Fibroblast of gingiva (primary cell): ENCODE results near the gene SGCA.

Source experiments
- DNase-seq: peaks from one replicate; pipeline ENCODE4 v3.0.0-alpha.2; 2011; ENCODE audit warnings: low read depth

SGCA gene

GRCh38 chr17:50209472-50210239 lies 43.9 kb downstream of the SGCA start:
- peak; percentile 100 for DNase-seq

DNA sequence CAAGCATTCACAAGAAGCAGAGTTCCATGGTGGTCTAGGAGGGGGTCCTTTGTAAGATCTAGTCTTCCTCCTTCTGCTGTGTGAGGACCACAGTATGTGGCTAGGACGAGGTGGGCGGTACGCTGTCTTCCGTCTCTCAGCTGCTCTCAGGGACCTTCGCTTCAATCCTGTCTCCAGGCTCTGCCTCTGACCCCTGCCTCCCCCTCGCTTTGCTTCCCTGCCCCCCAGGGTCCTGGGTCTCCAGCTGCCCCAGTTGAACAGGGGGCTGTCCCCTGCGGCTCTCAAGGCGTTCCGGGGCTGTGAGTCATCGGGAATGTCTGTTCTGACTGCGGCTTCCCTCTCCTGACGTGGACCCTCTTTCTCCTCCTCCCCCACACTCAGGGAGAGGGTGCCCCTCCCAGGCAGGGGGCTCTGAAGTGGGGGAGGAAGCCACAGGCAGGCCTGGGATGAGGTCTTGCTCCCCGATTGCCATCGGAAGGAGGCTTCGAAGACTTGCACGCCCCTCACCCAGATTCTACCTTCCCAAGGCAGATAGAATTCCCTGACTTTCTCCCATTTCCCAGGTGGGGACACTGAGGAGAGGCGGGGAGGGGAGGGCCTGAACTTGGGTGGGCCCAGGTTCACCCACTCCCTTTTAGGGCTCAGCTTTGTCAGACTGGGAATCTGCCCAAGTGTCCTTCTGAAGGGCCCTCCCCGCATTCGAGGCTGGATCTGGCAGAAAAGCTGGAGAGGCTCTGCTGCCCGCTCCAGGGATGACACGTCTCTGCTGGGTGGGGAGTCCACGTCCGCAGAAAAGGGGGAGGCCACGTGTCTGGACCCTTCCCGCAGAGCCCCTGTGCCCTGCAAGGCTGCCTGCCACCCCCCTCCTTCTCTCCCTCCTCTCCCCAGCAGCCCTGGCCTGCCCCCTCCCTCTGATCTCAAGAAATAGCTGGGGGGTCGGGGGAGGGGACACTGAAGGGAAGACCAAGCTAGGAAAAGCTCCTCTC lies 44.7 kb downstream of the SGCA start:
- DNase-seq = peak; percentile 93

GRCh38 chr17:50211249-50212120 lies 45.7 kb downstream of the SGCA start:
- DNase-seq = peak; percentile 47

- DNase-seq = peak; percentile 49
These were observed 46.5 kb downstream of the SGCA start for GRCh38 chr17:50212121-50212843.

DNA sequence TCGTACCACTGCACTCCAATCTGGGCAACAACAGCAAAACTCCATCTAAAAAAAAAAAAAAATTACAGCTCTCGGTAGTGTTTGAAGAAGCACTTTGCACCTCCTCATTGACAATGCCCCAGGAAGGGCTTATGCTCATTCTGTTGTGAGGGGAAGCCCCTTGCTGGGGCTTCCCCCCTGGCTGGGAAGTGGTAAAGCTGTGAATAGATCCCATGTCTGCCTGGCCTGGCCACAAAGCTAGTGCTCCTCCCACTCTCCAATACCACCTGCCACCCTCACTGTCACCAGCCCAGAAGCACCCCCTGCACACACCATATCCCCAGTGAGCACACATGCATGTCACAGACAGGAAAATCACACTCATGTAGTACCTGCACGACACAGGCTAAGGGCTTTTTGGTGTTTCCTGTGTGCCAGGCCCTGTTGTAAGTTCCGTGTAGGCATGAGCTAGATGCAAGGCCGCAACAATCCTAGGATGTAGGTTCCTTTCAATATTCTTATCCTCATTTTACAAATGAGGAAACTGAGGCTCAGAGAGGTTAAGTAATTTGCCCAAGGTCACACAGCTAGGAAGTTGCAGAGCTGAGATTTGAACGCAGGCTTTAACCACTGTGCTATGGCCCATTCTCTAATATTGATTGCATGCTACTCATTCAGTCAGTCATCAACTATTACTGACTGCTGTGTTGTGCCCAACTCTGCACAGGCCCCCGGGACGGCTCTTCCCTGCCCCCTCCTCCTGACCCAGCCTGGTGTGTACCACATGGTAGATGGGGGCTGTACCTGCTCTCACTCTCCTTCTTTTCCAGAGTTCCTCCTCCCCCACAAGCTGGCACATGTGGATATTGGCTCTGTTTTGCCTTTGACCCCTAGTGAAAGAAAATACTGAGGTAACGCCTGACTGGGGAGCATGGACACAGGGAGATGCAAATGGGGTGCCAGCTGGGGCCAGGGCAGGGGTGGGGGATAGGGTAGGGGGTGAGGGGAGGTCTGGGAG lies 47.5 kb downstream of the SGCA start:
- DNase-seq = no peak

DNA sequence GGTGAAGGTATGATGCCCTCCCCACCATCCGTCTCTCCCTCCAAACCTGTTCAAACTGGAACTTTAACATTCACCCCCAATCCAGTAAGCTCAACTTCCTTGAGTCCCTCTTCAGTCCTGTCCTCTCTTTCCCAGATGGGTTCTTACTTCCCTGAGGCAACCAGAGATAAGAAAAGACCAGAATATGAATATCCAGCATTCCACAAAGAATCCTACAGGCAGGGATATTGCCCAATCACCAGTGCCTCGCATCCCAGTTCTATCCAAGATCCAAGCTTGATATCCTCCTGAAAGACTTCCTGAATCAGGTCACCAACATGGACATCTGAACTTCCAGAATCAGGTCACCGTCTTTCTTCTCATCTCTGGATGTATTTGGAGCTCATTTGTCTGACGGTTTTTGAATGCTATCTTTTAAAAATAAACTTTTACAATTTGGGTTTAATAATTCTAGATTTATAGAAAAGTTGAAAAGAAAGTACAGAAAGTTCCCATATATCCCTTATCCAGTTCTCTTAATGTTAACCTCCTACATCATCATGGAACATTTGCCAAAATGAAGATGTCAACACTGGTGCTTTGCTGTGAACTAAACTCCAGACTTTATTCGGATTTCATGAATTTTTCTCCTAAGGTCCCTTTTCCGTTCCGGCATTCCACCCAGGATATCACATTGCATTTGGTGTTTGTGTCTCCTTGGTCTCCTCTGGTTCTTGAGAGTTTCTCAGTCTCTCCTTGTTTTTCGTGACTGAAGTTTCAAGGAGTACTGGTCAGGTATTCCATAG lies 49.4 kb downstream of the SGCA start:
- DNase-seq = peak; percentile 45

- no peak for DNase-seq
These were observed 51.8 kb downstream of the SGCA start for GRCh38 chr17:50217591-50217990.

DNA sequence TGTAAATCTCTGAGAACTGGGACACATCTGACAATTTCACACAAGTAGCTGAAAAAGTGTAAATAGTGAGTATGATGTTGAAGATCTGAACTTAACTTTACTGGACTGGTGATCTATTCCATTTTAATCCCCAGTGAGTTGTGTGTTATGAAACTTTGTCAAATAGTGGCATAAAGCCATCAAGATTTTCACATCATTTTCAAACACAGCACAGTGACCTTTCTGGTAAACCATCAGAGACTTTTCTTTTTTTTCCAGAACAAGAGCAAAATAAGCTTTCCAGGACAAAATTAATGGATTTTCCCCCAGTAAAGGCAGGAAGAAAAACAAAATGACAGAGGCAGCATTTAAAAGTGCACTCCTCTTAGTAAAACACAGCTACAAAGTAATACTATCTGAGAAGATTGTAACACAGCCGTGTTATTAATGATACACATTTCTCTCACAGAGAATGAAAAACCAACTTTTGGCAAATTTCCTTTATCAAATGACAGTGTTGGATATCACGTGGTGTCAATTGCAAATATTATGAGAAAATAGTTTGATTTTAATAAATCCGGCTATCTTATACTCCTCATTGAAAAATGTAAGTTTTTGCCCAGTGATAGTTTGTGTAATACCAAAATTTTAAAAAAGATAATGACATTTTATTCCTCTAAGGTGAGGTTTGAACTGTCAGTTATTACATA lies 52.4 kb downstream of the SGCA start:
- DNase-seq = peak; percentile 59

GRCh38 chr17:50218771-50219315 lies 53.0 kb downstream of the SGCA start:
- peak; percentile 93 for DNase-seq

DNA sequence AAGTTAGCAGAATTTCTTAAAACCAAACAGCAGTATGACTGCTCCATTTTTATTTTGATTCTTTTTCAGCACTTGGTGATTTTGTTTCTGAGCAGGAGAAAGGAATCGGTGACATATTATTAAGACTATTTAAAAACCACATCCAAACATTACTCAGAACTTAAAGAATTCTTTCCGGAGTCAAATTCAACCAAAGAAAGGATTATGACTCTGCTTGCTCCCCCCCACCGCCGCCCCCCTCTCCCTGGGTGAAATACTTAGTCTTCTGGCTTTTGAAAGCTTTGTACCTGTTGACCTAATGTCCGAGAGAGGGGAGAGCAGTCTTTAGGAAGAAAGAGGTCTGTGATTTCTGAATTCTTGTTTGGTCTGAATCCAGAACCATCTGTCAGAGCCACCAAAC lies 53.5 kb downstream of the SGCA start:
- DNase-seq = peak; percentile 72

- DNase-seq = peak; percentile 67
These were observed 54.2 kb downstream of the SGCA start for GRCh38 chr17:50219939-50220465.

GRCh38 chr17:50220811-50221210 lies 55.0 kb downstream of the SGCA start:
- DNase-seq = no peak

GRCh38 chr17:50221266-50221863 lies 55.6 kb downstream of the SGCA start:
- DNase-seq = peak; percentile 63

GRCh38 chr17:50221864-50222545 lies 56.2 kb downstream of the SGCA start:
- peak; percentile 85 for DNase-seq

- peak; percentile 39 for DNase-seq
These were observed 57.1 kb downstream of the SGCA start for GRCh38 chr17:50222922-50223321.
